SK-N-MC (cell line): ENCODE measurements around the gene ANXA6.
"Not testable (repeated sequence)": the region's sequence is repeated elsewhere in the genome, so short reads cannot be mapped to it uniquely, and the experiment has no call there.

Source experiments
- DNase-seq: peaks from one replicate; pipeline ENCODE4 v3.0.0-alpha.2; 2011; ENCODE audit warnings: low read depth, low spot score
- H3K27ac ChIP-seq: fragments of 200-600 bp; sonication (generic); 2 replicates; pipeline ENCODE4 v1.5.1; 2016; ENCODE audit warnings: mixed run types
- H3K36me3 ChIP-seq: fragments of 200-600 bp; sonication (generic); 2 replicates; pipeline ENCODE4 v1.6.1; 2017; ENCODE audit warnings: antibody characterized with exemption, low read length, mixed read lengths; ENCODE audit not compliant: insufficient read depth
- H3K4me3 ChIP-seq: fragments of 200-600 bp; sonication (generic); 2 replicates; pipeline ENCODE4 v1.5.1; 2016
- H3K9ac ChIP-seq: fragments of 200-600 bp; sonication (generic); 2 replicates; pipeline ENCODE4 v1.8.0; 2017; ENCODE audit warnings: mixed run types, mixed read lengths; ENCODE audit not compliant: insufficient read length
- H3K9me3 ChIP-seq: fragments of 200-600 bp; sonication (generic); 2 replicates; pipeline ENCODE4 v1.6.1; 2017; ENCODE audit warnings: low read depth, mild to moderate bottlenecking, antibody characterized with exemption, low read length, moderate library complexity, mixed read lengths
- EZH2 ChIP-seq: fragments of 200-600 bp; sonication (generic); IDR thresholded peaks from one replicate; pipeline ENCODE4 v1.6.1; 2017; ENCODE audit warnings: antibody characterized with exemption
- FOXP2 ChIP-seq: optimal IDR thresholded peaks from 2 replicates; pipeline ENCODE3; 2011; ENCODE audit warnings: mild to moderate bottlenecking, moderate library complexity; ENCODE audit not compliant: insufficient read depth; ENCODE audit errors: extremely low read length, control extremely low read depth
- POLR2AphosphoS5 ChIP-seq: IDR thresholded peaks from 2 replicates; pipeline ENCODE4 v1.6.1; 2012; ENCODE audit warnings: mild to moderate bottlenecking, low read depth, low read length, borderline replicate concordance

ANXA6 gene

GRCh38 chr5:151157426-151158286 lies at the start of gene ANXA6:
Gene ANXA6, minus strand, starts transcription at chr5:151157779. Its CDS starts 9,878 bp downstream, at chr5:151147901.
- Histone ChIP-seq H3K9ac (peak within 1 kb of the TSS; percentile 86), H3K36me3 (peaks cover 7% of the 10 kb centered on the region; the same call in 1 of the 2 replicates), H3K9me3 (no peaks in the 10 kb centered on the region), H3K27ac (peak within 1 kb of the TSS; percentile 66), H3K4me3 (peak within 1 kb of the TSS; percentile 99)
- TF ChIP-seq POLR2AphosphoS5 (peak; percentile 92), FOXP2 (no peak), EZH2 (no peak)
- no peak for DNase-seq

GRCh38 chr5:151205411-151205810 lies 47.8 kb upstream of the ANXA6 start:
- H3K9me3 ChIP-seq, result no peaks in the 10 kb centered on the region
- no peak overlapping the region for H3K9ac ChIP-seq
- H3K36me3 ChIP-seq, result no peaks in the 10 kb centered on the region
- H3K4me3 ChIP-seq, result no peak overlapping the region
- DNase-seq, result no peak
- H3K27ac ChIP-seq, result no peak overlapping the region
- no peak for TF ChIP-seq FOXP2
- no peak for TF ChIP-seq EZH2
- no peak for TF ChIP-seq POLR2AphosphoS5

DNA sequence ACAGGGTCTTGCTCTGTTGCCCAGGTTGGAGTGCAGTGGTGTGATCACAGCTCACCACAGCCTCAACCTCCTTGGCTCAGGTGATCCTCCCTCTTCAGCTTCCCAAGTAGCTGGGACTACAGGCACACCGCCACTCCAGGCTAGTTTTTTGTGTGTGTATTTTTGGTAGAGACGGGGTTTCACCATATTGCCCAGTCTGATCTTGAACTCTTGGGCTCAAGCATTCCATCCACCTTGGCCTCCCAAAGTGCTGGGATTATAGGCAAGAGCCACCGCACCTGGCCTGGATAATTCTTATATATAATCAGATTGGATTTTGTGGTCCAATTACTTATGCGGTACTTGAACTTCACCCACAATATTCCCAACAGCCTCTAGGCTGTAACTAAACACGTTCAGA lies 46.5 kb upstream of the ANXA6 start:
- Histone ChIP-seq H3K9ac (no peak overlapping the region), H3K4me3 (no peak overlapping the region), H3K9me3 (no peaks in the 10 kb centered on the region), H3K27ac (no peak overlapping the region), H3K36me3 (no peaks in the 10 kb centered on the region)
- no peak for TF ChIP-seq POLR2AphosphoS5
- TF ChIP-seq FOXP2, result no peak
- TF ChIP-seq EZH2, result no peak
- DNase-seq, result no peak

DNA sequence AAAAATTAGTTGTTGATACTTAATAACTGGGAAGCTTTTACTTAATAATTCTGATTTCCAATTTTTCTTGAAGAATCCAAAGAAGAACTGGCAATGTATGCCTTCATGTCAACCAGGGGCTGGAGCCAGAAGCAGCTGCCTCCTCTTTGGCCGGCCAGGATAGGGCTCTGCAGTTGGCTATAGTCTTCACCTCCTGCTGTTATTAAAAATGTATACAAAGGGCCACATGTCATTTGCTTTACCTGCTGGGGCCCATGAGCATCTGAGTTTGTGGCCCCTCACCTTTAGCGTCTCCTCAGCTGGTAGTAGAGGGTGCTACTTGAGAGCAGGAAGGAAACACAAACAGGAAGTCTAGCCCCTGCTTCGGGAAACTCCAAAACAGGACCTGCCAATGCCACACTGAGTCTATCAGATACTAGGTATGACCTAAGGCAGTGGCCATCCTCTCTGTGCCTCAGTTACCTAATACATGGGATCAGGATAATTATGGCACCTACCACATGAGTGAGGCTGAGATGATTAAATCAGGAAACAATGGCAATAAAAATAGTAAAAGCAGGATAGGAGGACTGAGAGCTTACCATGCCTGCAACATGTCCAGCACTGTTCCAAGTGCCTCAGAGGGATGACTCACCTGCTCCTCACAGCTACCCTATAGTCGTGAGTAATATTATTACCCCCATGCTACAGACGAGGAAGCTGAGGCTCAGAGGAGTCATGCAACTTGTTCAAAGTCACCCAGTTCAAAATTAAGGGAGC lies 45.0 kb upstream of the ANXA6 start:
- TF ChIP-seq FOXP2 (no peak), EZH2 (no peak), POLR2AphosphoS5 (no peak)
- H3K9ac ChIP-seq, result no peak overlapping the region
- no peaks in the 10 kb centered on the region for H3K36me3 ChIP-seq
- H3K27ac ChIP-seq, result no peak overlapping the region
- H3K4me3 ChIP-seq, result no peak overlapping the region
- no peak for DNase-seq
- H3K9me3 ChIP-seq, result no peaks in the 10 kb centered on the region

DNA sequence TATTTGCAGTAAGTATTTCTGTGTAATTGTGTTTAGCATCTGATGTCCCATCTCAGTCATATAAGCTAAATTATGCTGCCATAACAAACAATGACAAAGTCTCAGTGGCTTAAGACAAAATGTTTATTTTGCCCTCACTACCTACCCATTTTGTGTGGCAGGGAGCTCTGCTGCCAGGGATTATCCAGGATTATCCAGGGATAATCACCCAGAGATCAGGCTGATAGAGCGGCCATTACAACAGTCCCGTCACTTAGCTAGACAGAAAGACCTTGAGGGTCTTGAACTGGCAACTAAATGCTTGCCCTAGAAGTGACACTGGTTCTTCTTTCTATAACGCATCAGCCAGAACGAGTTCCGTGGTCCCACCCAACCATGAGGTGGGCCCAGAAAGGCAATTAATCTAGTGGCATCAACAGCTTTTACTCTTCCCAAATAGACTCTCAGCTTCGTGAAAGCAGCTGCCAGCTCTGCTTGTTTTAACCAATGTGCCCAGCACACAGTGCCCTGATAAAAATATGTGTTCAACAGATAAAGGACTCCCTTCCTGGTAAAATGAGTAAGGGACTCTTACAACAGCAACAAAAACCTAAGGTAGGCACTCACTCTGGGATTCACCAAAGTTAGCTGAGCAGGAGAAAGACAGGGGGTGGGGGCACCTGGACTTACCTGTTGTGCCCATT lies 43.5 kb upstream of the ANXA6 start:
- no peak overlapping the region for H3K4me3 ChIP-seq
- TF ChIP-seq EZH2 (no peak), FOXP2 (no peak), POLR2AphosphoS5 (no peak)
- no peak overlapping the region for H3K27ac ChIP-seq

DNA sequence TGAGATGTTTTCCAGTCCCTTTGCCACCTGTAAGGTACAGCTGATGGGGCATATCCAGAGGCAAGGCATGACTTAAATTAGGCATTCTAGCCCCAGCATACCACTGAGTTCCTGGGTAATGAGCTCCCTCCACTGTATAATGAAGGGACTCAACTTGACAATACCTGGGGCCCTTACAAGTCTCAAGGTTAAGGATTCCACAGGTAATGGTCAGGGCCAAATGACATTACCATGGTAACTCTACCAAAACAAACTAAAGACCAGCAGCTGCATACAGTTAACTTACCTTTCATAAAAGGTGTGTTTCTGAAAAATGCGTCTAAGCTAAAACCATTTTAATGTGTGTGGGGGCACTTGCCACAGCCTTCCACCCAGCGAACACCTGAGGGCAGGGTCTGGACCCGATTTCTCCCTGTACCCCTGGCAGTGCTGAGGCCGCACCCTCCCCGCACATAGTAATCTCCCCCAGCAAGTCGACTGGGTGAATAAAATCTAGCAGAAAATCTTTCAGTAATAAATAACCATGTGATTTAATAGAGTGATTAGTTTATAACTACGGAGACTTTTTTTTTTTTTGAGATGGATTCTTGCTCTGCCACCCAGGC lies 42.1 kb upstream of the ANXA6 start:
- Histone ChIP-seq H3K4me3 (no peak overlapping the region), H3K9me3 (no peaks in the 10 kb centered on the region), H3K36me3 (no peaks in the 10 kb centered on the region), H3K27ac (no peak overlapping the region), H3K9ac (no peak overlapping the region)
- no peak for DNase-seq
- no peak for TF ChIP-seq EZH2
- TF ChIP-seq POLR2AphosphoS5, result no peak
- TF ChIP-seq FOXP2, result no peak

More for the DNA sequence above, 43.5 kb upstream of the ANXA6 start:
- no peak overlapping the region for H3K9ac ChIP-seq
- no peaks in the 10 kb centered on the region for H3K9me3 ChIP-seq
- DNase-seq, result no peak
- H3K36me3 ChIP-seq, result no peaks in the 10 kb centered on the region

DNA sequence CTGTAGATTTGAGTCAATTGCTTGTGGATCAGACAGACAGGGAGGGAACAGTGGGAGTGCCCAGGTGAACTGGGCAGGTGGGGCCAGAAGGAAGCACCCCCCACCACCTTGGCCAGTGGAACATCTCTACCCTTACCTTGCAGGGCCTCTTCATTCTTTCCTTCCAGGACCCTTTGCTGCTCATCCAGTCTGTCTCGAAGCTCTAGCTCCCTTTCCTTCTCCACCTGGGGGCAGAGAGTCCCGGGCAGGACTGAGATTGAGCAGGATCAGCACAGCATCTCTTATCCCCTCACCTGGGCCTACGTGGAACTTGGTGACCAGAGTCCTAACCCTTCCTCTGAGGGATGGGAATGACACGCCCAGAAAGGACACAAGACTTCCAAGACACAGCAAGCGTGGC lies 41.3 kb upstream of the ANXA6 start:
- no peak for DNase-seq
- TF ChIP-seq FOXP2, result no peak
- TF ChIP-seq POLR2AphosphoS5, result no peak
- no peak for TF ChIP-seq EZH2
- Histone ChIP-seq H3K36me3 (no peaks in the 10 kb centered on the region), H3K9ac (no peak overlapping the region), H3K9me3 (no peaks in the 10 kb centered on the region), H3K27ac (no peak overlapping the region), H3K4me3 (no peak overlapping the region)

DNA sequence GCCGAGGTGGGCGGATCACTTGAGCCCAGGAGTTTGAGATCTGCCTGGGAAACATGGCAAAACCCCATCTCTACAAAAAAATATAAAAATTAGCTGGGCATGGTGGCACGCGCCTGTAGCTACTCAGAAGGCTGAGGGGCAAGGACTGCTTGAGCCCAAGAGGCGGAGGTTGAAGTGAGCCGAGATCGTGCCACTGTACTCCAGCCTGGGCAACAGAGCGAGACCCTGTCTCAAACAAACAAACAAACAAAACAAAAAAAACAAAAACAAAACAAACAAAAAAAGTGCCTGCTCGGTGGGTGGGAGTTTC lies 39.7 kb upstream of the ANXA6 start:
- H3K36me3 ChIP-seq, DNase-seq, H3K4me3 ChIP-seq, H3K9ac ChIP-seq, H3K9me3 ChIP-seq, H3K27ac ChIP-seq: not testable (repeated sequence)
